ENCODE data around the gene C1QTNF1. TPM values are rescaled to one million over a fixed set of nuclear protein-coding genes. Genes with fewer than 3 reads are reported as not detected.

Gene C1QTNF1
- total RNA-seq: 4.8 and 21.0 TPM in 2 replicates

DNA sequence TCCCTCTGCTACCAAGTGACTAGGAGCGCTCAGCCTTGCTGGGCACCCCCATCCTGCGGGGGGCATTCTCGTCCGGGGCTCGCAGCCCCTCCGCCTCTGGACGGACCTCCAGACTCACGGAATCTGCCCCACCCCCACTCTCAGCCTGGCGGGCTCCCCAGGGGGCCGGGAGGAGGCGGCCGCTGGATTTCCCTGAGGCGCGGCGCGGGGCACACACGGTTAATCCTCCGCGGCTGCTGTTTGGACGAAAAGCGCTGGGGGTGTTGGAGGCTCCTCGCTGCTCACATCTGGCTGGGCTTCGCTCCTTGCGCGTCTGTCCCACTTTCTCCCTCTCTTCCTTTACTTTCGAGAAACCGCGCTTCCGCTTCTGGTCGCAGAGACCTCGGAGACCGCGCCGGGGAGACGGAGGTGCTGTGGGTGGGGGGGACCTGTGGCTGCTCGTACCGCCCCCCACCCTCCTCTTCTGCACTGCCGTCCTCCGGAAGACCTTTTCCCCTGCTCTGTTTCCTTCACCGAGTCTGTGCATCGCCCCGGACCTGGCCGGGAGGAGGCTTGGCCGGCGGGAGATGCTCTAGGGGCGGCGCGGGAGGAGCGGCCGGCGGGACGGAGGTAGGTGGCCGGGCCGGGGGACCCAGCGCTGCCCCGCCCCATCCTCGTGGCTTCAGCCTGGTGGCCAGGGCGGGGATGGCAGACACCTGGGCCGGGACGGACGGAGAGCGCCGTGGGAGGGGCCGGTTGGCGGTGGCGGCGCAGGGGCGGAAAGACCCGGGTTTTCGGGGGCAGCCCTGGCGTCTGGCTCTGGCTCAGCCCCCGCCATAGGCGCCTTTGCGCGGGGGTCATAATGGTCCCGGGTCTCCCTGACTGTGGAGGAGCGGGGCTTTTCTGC, at the start of gene C1QTNF1:
C1QTNF1 (plus strand) TSS at position 284 of the 886 bp plus-strand sequence. CDS start 19,800 bp downstream, outside the sequence.

GRCh38 chr17:78979780-78980623, 44.0 kb upstream of the C1QTNF1 start, which contains the start of gene LGALS3BP:
LGALS3BP (minus strand) TSS chr17:78979923; CDS start chr17:78977191, 2,732 bp downstream.

DNA sequence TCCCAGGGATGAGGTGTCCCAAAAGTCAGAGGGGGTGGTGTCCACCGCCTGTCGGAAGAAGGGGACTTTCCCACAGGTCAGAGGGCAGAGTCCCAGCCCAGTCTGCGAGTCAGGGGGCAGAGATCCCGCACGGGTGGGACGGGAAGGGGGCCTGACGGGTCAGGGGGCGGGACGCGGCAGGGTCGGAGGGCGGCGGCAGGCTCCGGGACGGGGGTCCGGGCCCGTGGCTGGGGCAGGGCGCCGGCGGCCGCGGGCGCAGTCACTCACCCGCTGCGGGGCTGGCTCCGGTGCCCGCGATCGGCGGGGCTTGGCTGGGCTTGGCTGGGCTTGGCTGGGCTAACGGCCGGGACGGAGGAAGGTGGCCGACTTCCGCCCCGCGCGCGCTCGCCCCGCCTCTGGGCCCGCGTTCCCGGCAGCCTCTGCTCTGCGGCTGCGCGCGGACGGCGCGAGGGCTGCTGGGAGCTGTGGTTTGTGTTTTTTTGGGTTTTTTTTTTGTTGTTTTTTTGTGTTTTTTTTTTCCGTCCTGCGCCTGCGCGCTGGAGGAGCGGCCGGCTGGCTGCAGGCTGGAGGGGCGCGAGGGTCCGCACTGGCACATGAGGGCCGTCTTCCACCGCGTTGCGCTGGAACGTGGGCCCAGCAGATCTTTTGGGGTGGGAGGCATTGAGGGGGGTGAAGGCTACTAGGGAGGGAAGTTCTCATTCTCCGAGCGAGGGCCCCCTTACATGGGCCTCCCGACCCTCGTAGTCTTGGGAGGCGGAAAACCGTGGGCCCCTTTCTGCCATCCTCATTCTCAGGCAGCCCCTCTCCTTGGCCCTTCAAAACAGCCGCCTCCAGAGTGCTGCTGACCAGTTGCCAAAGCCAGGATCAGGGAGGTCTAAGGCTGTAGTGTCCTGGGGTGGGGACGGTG, 14.3 kb upstream of the C1QTNF1 start, which contains the start of gene CANT1:
CANT1 (minus strand) TSS at position 368 of the 907 bp plus-strand sequence. CDS start 12,142 bp downstream, outside the sequence.

GRCh38 chr17:79074649-79075445, 50.9 kb downstream of the C1QTNF1 start, which contains the start of gene ENGASE:
ENGASE (plus strand) TSS chr17:79074824; CDS start chr17:79074945, 121 bp downstream.

Other genes starting within 250 kb of the C1QTNF1 start
- gene CYTH1, start 241.9 kb upstream of the C1QTNF1 start, total RNA-seq: 9.0 and 10.5 TPM in 2 replicates
- gene USP36, start 183.4 kb upstream of the C1QTNF1 start, total RNA-seq: 28.2 and 37.0 TPM in 2 replicates
- 4.6 and 5.6 TPM in 2 replicates for gene CEP295NL, start 121.0 kb upstream of the C1QTNF1 start, total RNA-seq
- gene TIMP2, start 98.8 kb upstream of the C1QTNF1 start, total RNA-seq: 80.0 and 152 TPM in 2 replicates
- gene LGALS3BP, start 44.2 kb upstream of the C1QTNF1 start, total RNA-seq: 206 and 456 TPM in 2 replicates
- 69.7 and 94.5 TPM in 2 replicates for gene CANT1, start 14.4 kb upstream of the C1QTNF1 start, total RNA-seq
- gene ENGASE, start 50.7 kb downstream of the C1QTNF1 start, total RNA-seq: 10.7 and 19.9 TPM in 2 replicates

Measured in uterine smooth muscle cell (primary cell).